Mononuclear cell (primary cell): ENCODE measurements around the gene RGS5. TPM values are rescaled to one million over a fixed set of nuclear protein-coding genes. Genes with fewer than 3 reads are reported as not detected.

Experiments
- H3K27me3 ChIP-seq: 2 replicates; pipeline ENCODE4 v1.6.0; 2011; ENCODE audit warnings: low read length, control low read depth; ENCODE audit not compliant: insufficient read depth
- H3K4me1 ChIP-seq: 2 replicates; pipeline ENCODE4 v1.5.1; 2011; ENCODE audit warnings: mild to moderate bottlenecking, low read length, control low read depth; ENCODE audit not compliant: insufficient read depth
- H3K4me3 ChIP-seq: 2 replicates; pipeline ENCODE4 v1.5.1; 2011; ENCODE audit warnings: mild to moderate bottlenecking, low read length, moderate library complexity
- H3K9me3 ChIP-seq: 2 replicates; pipeline ENCODE4 v1.5.1; 2011; ENCODE audit warnings: low read depth, mild to moderate bottlenecking, control low read depth, low read length
- total RNA-seq: library from RNA; depleted of rRNA; stranded (reverse); fragments of >200 nt; gene quantifications from one replicate; pipeline ENCODE4 v1.2.3, GENCODE V29; 2012

Gene RGS5
- total RNA-seq, 1 donor, result 1.4 TPM

DNA sequence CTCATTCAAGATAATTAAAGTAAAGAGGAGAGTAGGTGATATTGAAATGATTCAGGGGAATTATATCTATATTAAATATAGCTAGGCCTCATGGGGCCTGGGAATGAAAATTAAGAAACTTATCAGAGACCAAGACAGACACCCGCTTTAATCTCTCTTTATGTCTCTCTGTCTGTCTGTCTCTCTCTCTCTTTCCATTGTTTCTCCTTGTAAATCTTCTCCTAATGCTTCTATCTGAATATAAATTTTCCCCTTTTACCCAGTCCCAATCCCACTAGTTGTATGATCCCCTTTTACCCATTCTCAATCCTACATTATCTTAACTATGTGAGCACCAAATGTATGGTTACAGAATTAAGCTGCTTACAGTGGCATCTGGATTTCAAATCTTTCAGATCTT lies 61.2 kb downstream of the RGS5 start:
- Histone ChIP-seq H3K27me3 (no peaks in the 10 kb centered on the region), H3K4me3 (no peak overlapping the region), H3K4me1 (no peaks in the 10 kb centered on the region), H3K9me3 (no peaks in the 10 kb centered on the region)

GRCh38 chr1:163137556-163138265 lies 65.0 kb downstream of the RGS5 start:
- Histone ChIP-seq H3K27me3 (no peaks in the 10 kb centered on the region), H3K4me1 (no peaks in the 10 kb centered on the region), H3K4me3 (no peak overlapping the region), H3K9me3 (no peaks in the 10 kb centered on the region)

GRCh38 chr1:163131981-163132380 lies 70.7 kb downstream of the RGS5 start:
- Histone ChIP-seq H3K4me3 (no peak overlapping the region), H3K4me1 (no peaks in the 10 kb centered on the region)

DNA sequence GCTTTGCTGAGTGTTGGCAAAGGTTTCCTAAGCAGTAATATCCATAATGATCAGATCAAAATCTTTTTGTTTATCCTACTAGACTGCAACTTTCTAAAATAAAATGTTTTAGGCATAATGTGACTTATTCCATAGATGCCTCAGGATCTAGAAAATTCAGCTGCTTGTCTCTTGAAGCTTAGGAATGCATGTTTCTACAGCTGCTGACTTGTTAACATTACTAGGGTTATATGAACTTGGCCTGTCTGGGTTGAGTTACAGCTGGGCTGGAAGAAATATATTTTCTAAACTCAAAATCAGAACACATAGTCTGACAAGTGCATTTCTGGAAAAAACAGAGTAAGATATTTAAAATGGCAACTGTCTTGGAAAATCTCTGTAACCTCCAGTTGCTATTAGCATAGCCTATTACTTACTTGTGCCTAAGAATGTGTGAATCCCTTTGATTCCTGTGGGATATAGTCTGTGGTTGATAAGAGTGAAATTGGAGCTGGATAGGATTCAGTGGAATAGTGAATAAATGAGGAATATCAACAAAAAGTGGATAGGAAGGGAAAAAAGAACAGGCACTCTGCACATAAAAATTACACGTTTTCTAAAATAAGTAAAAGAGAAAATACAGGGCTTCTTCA lies 72.4 kb downstream of the RGS5 start:
- Histone ChIP-seq H3K4me1 (no peaks in the 10 kb centered on the region), H3K27me3 (peaks cover 4% of the 10 kb centered on the region), H3K4me3 (no peak overlapping the region), H3K9me3 (no peaks in the 10 kb centered on the region)

More at GRCh38 chr1:163131981-163132380, 70.7 kb downstream of the RGS5 start:
- no peaks in the 10 kb centered on the region for H3K9me3 ChIP-seq
- peaks cover 4% of the 10 kb centered on the region for H3K27me3 ChIP-seq

DNA sequence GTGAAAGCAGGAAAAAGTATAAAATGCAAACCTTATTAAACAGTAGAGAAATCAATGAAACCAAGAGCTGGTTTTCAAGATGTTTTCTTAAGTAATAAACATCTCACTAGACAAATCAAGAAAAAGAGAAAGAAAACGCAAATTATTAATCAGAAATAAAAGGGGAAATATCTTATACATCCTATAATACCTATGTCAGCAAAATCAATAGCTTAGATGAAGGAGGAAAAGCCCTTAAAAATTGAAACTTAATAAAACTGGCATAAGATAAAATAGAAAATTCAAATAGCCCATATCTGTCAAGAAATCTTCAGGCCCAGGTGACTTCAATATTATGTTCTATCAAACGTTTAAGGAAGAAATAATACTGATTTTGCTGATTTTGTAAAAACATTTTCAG lies 74.4 kb downstream of the RGS5 start:
- Histone ChIP-seq H3K4me1 (no peaks in the 10 kb centered on the region), H3K27me3 (peaks cover 4% of the 10 kb centered on the region), H3K9me3 (no peaks in the 10 kb centered on the region), H3K4me3 (no peak overlapping the region)

DNA sequence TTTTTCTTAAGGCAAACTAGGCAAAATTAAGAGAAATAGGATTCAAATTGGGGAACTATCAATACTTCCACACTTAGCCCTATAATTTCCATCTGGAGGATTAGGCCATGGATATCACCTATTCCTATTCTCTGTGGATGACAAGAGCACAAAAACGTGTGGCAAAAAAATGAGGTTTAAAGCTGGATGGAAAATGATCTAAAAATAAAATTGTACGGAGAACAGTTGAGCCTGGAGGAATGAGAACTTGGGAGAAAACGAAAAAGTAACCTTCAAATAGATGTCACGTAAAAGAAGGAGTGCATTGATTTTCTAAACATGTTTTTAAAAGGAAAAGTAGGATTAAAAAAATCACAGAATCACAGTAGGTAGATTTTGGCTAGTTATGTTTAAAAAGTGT lies 77.9 kb downstream of the RGS5 start:
- H3K27me3 ChIP-seq, result peaks cover 4% of the 10 kb centered on the region
- no peak overlapping the region for H3K4me3 ChIP-seq
- no peaks in the 10 kb centered on the region for H3K4me1 ChIP-seq
- H3K9me3 ChIP-seq, result no peaks in the 10 kb centered on the region

DNA sequence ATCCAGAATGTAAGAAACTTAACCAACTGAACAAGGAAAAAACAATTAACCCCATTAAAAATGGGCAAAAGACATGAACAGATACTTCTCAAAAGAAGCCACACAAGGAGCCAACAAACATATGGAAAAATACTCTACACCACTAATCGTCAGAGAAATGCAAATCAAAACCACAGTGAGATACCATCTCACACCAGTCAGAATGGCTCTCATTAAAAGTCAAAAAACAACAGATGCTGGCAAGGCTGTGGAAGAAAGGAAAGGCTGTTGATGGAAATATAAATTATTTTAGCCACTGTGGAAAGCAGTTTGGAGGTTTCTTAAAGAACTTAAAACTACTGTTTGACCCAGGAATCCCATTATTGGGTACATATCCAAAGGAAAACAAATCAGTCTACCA lies 82.3 kb downstream of the RGS5 start:
- Histone ChIP-seq H3K4me1 (no peaks in the 10 kb centered on the region), H3K9me3 (no peaks in the 10 kb centered on the region), H3K4me3 (no peak overlapping the region), H3K27me3 (no peaks in the 10 kb centered on the region)

DNA sequence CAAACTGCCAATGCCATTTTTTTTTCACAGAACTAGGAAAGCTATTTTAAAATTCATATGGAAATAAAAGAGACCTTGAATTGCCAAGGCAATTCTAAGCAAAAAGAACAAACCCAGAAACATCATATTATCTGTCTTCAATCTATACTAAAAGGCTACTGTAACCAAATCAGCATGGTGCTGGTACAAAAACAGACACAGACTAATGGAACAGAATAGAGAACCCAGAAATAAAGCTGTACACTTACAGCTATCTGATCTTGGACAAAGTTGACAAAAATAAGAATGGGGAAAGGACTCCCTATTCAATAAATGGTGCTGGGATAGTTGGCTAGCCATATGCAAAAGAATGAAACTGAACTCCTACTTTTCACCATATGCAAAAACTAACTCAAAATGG lies 83.0 kb downstream of the RGS5 start:
- Histone ChIP-seq H3K4me1 (no peaks in the 10 kb centered on the region), H3K4me3 (no peak overlapping the region), H3K9me3 (no peaks in the 10 kb centered on the region), H3K27me3 (no peaks in the 10 kb centered on the region)

GRCh38 chr1:163115887-163116286 lies 86.8 kb downstream of the RGS5 start:
- H3K9me3 ChIP-seq, result no peaks in the 10 kb centered on the region
- H3K4me3 ChIP-seq, result no peak overlapping the region
- no peaks in the 10 kb centered on the region for H3K27me3 ChIP-seq
- H3K4me1 ChIP-seq, result no peaks in the 10 kb centered on the region

DNA sequence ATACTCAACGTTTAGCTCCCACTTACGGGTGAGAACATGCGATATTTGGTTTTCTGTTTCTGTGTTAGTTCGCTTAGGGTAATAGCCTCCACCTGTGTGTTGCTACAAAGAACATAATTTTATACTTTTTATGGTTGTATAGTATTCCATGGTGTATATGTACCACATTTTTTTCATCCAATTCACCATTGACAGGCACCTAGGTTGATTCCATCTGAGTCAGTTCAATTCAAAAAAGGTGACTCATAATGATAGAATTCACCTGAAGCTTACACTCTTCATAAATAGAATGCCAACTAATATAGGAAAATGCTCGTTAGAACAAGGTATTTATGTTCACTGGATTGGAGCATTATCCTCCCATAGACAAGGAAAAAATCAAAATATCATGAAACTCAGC lies 95.1 kb downstream of the RGS5 start:
- Histone ChIP-seq H3K9me3 (no peaks in the 10 kb centered on the region), H3K4me3 (no peak overlapping the region), H3K4me1 (no peaks in the 10 kb centered on the region), H3K27me3 (no peaks in the 10 kb centered on the region)

DNA sequence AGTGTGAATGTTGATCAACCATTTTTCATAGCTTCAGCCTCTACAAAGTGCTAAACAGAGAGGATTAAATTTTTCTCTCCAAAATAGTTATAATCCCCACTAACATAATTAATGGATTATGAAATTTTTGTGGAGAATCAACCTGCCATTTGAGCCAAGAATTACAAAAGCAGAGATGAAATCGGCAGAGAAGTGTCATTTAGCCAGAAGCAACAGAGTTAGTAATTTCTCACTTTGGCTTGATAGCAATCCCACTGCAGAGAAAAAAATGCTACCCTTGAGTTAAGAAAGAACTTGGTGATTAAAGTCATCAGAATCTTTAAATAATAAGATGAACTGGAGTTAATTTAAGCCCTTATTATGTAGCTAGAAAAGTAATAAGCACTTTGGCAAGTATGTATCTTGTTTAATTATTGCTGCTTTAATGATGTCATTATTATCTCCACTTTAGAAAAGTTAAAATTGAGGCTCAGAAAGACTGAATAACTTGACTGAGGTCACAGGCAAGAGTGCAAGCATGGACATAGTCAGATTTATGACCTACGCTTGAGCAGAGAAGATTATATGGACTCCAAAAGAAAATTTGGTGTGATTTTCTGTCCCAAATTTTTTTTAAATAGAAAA lies 96.2 kb downstream of the RGS5 start:
- Histone ChIP-seq H3K9me3 (no peaks in the 10 kb centered on the region), H3K4me1 (no peaks in the 10 kb centered on the region), H3K27me3 (no peaks in the 10 kb centered on the region), H3K4me3 (no peak overlapping the region)

GRCh38 chr1:163104385-163105099 lies 98.2 kb downstream of the RGS5 start:
- Histone ChIP-seq H3K27me3 (no peaks in the 10 kb centered on the region), H3K9me3 (no peaks in the 10 kb centered on the region), H3K4me1 (no peaks in the 10 kb centered on the region), H3K4me3 (no peak overlapping the region)

DNA sequence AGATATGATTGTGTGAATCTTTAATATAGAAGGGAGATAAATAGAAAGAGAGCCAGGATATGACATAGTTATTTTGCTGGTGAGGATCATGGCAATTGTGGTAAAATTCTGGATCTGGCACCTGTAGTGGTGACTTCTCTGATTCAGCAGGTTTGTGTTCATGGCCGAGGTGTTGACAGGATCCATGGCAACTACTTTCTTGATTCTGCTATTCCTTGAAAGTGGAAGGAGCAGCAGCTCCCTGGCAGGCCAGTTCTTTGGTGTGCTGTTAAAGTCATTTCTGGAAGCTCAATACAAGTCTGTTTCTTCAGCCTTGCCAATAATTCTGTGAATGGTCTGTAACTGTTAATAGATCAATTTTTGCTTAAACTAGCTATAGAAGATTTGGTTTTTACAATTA lies 100.1 kb downstream of the RGS5 start:
- no peaks in the 10 kb centered on the region for H3K27me3 ChIP-seq
- H3K9me3 ChIP-seq, result no peaks in the 10 kb centered on the region
- no peaks in the 10 kb centered on the region for H3K4me1 ChIP-seq
- no peak overlapping the region for H3K4me3 ChIP-seq

DNA sequence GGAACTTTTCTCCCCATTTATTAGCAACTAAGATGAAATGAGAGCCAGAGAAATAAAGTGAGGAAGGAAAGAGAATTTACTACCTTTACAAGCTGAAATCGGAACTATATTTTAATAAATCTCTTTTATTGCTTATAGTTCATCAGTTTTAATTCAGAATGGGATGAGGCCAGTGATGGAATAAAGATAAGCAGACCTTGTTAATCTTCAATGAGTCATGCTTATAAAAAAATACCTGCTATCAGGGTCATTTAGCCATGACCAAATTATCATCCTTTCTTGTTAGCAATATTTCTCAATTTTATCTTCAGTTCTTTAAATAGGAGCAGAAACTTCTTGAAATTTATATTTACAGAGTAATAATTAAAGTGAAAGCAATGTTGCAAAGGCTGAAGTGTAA lies 107.5 kb downstream of the RGS5 start:
- Histone ChIP-seq H3K9me3 (no peaks in the 10 kb centered on the region), H3K4me3 (no peak overlapping the region), H3K4me1 (no peaks in the 10 kb centered on the region), H3K27me3 (no peaks in the 10 kb centered on the region)

- Histone ChIP-seq H3K4me1 (no peaks in the 10 kb centered on the region), H3K27me3 (no peaks in the 10 kb centered on the region), H3K4me3 (no peak overlapping the region)
These were observed 108.1 kb downstream of the RGS5 start for GRCh38 chr1:163094589-163094988.

More at GRCh38 chr1:163094589-163094988, 108.1 kb downstream of the RGS5 start:
- no peaks in the 10 kb centered on the region for H3K9me3 ChIP-seq
